ENCODE data around the gene DAGLA.

DNA sequence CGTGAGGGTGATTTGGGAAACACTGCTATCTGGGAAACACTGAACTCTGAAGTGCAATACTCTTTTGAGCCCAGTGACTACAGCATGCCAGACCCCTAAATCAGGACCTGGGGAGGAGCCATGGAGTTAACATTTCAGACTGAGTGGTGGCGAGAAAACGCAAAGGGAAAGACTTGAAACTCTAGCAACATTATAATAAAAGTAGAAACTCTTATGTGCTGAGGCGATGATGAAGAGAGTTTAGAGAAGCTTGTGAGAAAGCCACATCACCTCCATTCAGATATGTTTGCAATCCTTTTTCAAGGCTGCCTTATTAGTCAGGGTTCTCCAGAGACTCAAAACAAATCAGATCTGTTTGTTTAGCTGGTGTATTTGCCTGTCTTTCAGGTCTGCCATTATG is 114.4 kb downstream of the DAGLA start:
- TF ChIP-seq EP300 (IDR thresholded peaks at IDR 0.05), result no peak
- TF ChIP-seq, protein P1, sequence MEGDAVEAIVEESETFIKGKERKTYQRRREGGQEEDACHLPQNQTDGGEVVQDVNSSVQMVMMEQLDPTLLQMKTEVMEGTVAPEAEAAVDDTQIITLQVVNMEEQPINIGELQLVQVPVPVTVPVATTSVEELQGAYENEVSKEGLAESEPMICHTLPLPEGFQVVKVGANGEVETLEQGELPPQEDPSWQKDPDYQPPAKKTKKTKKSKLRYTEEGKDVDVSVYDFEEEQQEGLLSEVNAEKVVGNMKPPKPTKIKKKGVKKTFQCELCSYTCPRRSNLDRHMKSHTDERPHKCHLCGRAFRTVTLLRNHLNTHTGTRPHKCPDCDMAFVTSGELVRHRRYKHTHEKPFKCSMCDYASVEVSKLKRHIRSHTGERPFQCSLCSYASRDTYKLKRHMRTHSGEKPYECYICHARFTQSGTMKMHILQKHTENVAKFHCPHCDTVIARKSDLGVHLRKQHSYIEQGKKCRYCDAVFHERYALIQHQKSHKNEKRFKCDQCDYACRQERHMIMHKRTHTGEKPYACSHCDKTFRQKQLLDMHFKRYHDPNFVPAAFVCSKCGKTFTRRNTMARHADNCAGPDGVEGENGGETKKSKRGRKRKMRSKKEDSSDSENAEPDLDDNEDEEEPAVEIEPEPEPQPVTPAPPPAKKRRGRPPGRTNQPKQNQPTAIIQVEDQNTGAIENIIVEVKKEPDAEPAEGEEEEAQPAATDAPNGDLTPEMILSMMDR (IDR thresholded peaks at IDR 0.05), result no peak

All from gastroesophageal sphincter (tissue), 3 donors.